SU-DHL-6 (cell line): ENCODE data around the gene C3orf80.

Source experiments
- H2AFZ ChIP-seq: fragments of 200-600 bp; sonication (generic); 2 replicates; pipeline ENCODE4 v1.6.1; 2014; ENCODE audit warnings: low read depth, mild to moderate bottlenecking, moderate library complexity, mixed read lengths, antibody characterized with exemption, low read length; ENCODE audit not compliant: severe bottlenecking
- H3F3A ChIP-seq: fragments of 200-600 bp; shearing (Covaris generic); 2 replicates; pipeline ENCODE4 v1.6.0; 2016; ENCODE audit warnings: antibody characterized with exemption, mild to moderate bottlenecking; ENCODE audit not compliant: insufficient read depth
- H3K27ac ChIP-seq: fragments of 200-600 bp; sonication (generic); 2 replicates; pipeline ENCODE4 v1.5.1; 2016; ENCODE audit warnings: low read depth, mild to moderate bottlenecking, low read length, moderate library complexity, mixed read lengths
- H3K27me3 ChIP-seq: fragments of 200-600 bp; sonication (generic), shearing (Covaris generic); 2 replicates; pipeline ENCODE4 v1.6.0; 2014; ENCODE audit warnings: mild to moderate bottlenecking, low read length
- H3K36me3 ChIP-seq: fragments of 200-600 bp; sonication (generic); 2 replicates; pipeline ENCODE4 v1.6.1; 2014; ENCODE audit warnings: mild to moderate bottlenecking, low read length, mixed read lengths
- H3K4me2 ChIP-seq: fragments of 300-600, 200-600 bp; shearing (Covaris generic), sonication (generic); 2 replicates; pipeline ENCODE4 v1.6.0; 2014; ENCODE audit warnings: low read length, low read depth, mild to moderate bottlenecking; ENCODE audit not compliant: poor library complexity, severe bottlenecking
- H3K4me3 ChIP-seq: fragments of 200-600 bp; sonication (generic); 2 replicates; pipeline ENCODE4 v1.5.1; 2014; ENCODE audit warnings: antibody characterized with exemption, low read length, mild to moderate bottlenecking, mixed read lengths; ENCODE audit not compliant: insufficient read depth, poor library complexity, severe bottlenecking
- H3K79me2 ChIP-seq: fragments of 200-600 bp; sonication (generic); 2 replicates; pipeline ENCODE4 v1.6.1; 2014; ENCODE audit warnings: mild to moderate bottlenecking, low read length, moderate library complexity; ENCODE audit not compliant: insufficient read depth
- H3K9ac ChIP-seq: fragments of 200-600 bp; sonication (generic); 2 replicates; pipeline ENCODE4 v1.7.0; 2014; ENCODE audit warnings: mild to moderate bottlenecking, low read length
- H3K9me2 ChIP-seq: fragments of 200-600 bp; sonication (generic); replicated peaks from 2 replicates; pipeline ENCODE4 v1.6.1; 2014; ENCODE audit warnings: low read length; ENCODE audit not compliant: insufficient read depth
- H3K9me3 ChIP-seq: fragments of 200-600 bp; sonication (generic); 2 replicates; pipeline ENCODE4 v1.6.1; 2014; ENCODE audit warnings: low read length, mixed read lengths; ENCODE audit not compliant: insufficient read depth
- H4K20me1 ChIP-seq: fragments of 200-600 bp; sonication (generic); 2 replicates; pipeline ENCODE4 v1.6.1; 2014; ENCODE audit warnings: low read depth, mild to moderate bottlenecking, antibody characterized with exemption, low read length, moderate library complexity, mixed read lengths
- EZH2phosphoT487 ChIP-seq: fragments of 200-600 bp; sonication (generic), shearing (Covaris generic); conservative IDR thresholded peaks from 2 replicates; pipeline ENCODE4 v1.6.1; 2018; ENCODE audit warnings: mild to moderate bottlenecking, antibody characterized with exemption, low read length, moderate library complexity, mixed read lengths
- TF ChIP-seq, protein P1 (sequence below): fragments of 200-600 bp; sonication (generic); IDR thresholded peaks from one replicate; pipeline ENCODE4 v1.5.1; 2017; ENCODE audit warnings: antibody characterized with exemption, mild to moderate bottlenecking, low read length, moderate library complexity; ENCODE audit not compliant: insufficient read depth, poor library complexity, severe bottlenecking

C3orf80 gene

GRCh38 chr3:160224811-160225175 is 429 bp upstream of the C3orf80 start:
- no peak overlapping the region for H3K4me3 ChIP-seq
- H3K9me2 ChIP-seq, result no peaks in the 10 kb centered on the region
- peak overlapping the region; percentile 46 for H3K4me2 ChIP-seq
- H3K79me2 ChIP-seq, result no peaks in the 10 kb centered on the region
- no peak overlapping the region for H3K27ac ChIP-seq
- peak overlapping the region; percentile 74 for H2AFZ ChIP-seq
- no peaks in the 10 kb centered on the region for H4K20me1 ChIP-seq
- TF ChIP-seq, protein P1, sequence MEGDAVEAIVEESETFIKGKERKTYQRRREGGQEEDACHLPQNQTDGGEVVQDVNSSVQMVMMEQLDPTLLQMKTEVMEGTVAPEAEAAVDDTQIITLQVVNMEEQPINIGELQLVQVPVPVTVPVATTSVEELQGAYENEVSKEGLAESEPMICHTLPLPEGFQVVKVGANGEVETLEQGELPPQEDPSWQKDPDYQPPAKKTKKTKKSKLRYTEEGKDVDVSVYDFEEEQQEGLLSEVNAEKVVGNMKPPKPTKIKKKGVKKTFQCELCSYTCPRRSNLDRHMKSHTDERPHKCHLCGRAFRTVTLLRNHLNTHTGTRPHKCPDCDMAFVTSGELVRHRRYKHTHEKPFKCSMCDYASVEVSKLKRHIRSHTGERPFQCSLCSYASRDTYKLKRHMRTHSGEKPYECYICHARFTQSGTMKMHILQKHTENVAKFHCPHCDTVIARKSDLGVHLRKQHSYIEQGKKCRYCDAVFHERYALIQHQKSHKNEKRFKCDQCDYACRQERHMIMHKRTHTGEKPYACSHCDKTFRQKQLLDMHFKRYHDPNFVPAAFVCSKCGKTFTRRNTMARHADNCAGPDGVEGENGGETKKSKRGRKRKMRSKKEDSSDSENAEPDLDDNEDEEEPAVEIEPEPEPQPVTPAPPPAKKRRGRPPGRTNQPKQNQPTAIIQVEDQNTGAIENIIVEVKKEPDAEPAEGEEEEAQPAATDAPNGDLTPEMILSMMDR, result no peak
- TF ChIP-seq EZH2phosphoT487, result no peak
- no peaks in the 10 kb centered on the region for H3K9me3 ChIP-seq
- no peaks in the 10 kb centered on the region for H3K36me3 ChIP-seq
- peak overlapping the region; percentile 44 for H3K9ac ChIP-seq
- no peaks in the 10 kb centered on the region; the same call in 1 of the 2 replicates for H3F3A ChIP-seq
- no peaks in the 10 kb centered on the region for H3K27me3 ChIP-seq

DNA sequence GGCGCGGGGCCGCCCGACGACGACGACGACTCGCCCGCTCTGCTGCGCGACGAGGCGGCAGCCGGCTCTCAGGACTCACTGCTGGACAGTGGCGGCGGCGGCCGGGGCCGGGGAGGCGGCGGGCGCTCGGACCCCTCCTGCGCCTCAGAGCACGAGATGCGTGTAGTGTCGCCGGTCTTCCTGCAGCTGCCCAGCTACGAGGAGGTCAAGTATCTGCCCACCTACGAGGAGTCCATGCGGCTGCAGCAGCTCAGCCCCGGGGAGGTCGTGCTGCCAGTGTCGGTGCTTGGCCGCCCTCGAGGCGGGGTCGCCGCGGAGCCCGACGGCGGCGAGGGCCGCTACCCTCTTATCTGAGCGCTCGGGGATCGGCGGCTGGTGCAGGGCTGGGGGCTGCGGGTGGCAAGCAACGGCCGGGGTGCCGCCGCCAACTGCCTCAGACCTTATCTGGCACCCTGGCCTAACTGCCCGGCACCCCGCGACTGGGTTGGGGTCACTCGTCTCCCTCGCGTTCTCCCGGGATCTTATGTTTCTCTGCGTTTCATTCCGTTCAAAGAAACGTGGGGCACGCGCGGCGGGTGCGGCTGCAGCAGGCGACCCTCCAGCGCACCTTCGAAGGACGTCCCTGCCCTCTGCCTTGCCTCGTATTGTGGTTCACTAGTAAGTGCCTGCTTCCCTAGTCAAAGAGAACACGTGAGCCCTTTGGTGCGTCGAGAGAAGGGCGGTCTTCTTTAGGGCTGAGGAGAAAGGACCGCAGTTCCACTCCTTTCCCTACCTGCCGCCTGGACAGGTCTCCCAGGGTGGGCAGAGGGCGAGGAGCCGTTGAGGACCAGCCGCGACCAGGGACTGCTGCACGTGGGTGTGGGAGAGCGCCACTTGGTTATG is 1.0 kb downstream of the C3orf80 start:
- Histone ChIP-seq H3K27me3 (no peaks in the 10 kb centered on the region), H3K4me3 (peak overlapping the region; percentile 51), H3K9me2 (no peaks in the 10 kb centered on the region), H3K79me2 (no peaks in the 10 kb centered on the region), H4K20me1 (no peaks in the 10 kb centered on the region), H3K27ac (no peak overlapping the region), H2AFZ (no peak overlapping the region), H3K9ac (no peak overlapping the region), H3K9me3 (no peaks in the 10 kb centered on the region), H3K4me2 (peak overlapping the region; percentile 46), H3K36me3 (no peaks in the 10 kb centered on the region), H3F3A (no peaks in the 10 kb centered on the region; the same call in 1 of the 2 replicates)
- no peak for TF ChIP-seq EZH2phosphoT487
- TF ChIP-seq, protein P1, result no peak

GRCh38 chr3:160227419-160227818 is 2.2 kb downstream of the C3orf80 start:
- no peak overlapping the region for H3K4me2 ChIP-seq
- no peaks in the 10 kb centered on the region; the same call in 1 of the 2 replicates for H3F3A ChIP-seq
- no peaks in the 10 kb centered on the region for H3K79me2 ChIP-seq

More at GRCh38 chr3:160227419-160227818, 2.2 kb downstream of the C3orf80 start:
- H3K27me3 ChIP-seq, result no peaks in the 10 kb centered on the region
- no peak overlapping the region for H3K9ac ChIP-seq
- no peaks in the 10 kb centered on the region for H3K36me3 ChIP-seq
- H2AFZ ChIP-seq, result no peak overlapping the region
- H3K27ac ChIP-seq, result no peak overlapping the region
- TF ChIP-seq, protein P1, result no peak
- no peak for TF ChIP-seq EZH2phosphoT487
- no peak overlapping the region for H3K4me3 ChIP-seq
- no peaks in the 10 kb centered on the region for H3K9me2 ChIP-seq
- H4K20me1 ChIP-seq, result no peaks in the 10 kb centered on the region
- no peaks in the 10 kb centered on the region for H3K9me3 ChIP-seq
